Naive thymus-derived CD4-positive, alpha-beta T cell (primary cell): ENCODE data around the gene METAP2. TPM values are rescaled to one million over a fixed set of nuclear protein-coding genes. Genes with fewer than 3 reads are reported as not detected.

Experiments
- ATAC-seq: fragments of 150-1000 bp; cut with Tn5 transposase; 2 replicates; pipeline ENCODE4 v1.10.0; 2021; ENCODE audit warnings: mild to moderate bottlenecking, moderate library complexity
- CTCF ChIA-PET: fragments of 350-600 bp; sonication (Branson Sonifier 250); formaldehyde crosslinking; loops from one replicate; lab custom pipeline; 2021; ENCODE audit warnings: antibody characterized with exemption; lab: Charles Lee
- POLR2A ChIA-PET: fragments of 350-600 bp; sonication (Branson Sonifier 250); formaldehyde crosslinking; loops from one replicate; lab custom pipeline; 2021; ENCODE audit warnings: antibody characterized with exemption, inconsistent platforms; lab: Charles Lee
- DNase-seq, 9 donors: peaks; one replicate each; pipeline versions ENCODE4 v3.0.0 to v3.0.0-alpha.2; 2020 to 2022; ENCODE audit warnings: mixed read lengths in 1 of 9
- H3K27ac ChIP-seq: one replicate; pipeline ENCODE4 v1.7.0; 2013; ENCODE audit warnings: mild to moderate bottlenecking, low read depth, low read length, moderate library complexity
- H3K27me3 ChIP-seq, 2 donors: one replicate each; pipeline ENCODE4 v1.7.0; 2013; ENCODE audit warnings: low read length in 2 of 2, mild to moderate bottlenecking in 2 of 2, moderate library complexity in 2 of 2; ENCODE audit not compliant: control insufficient read depth in 2 of 2, insufficient read depth in 2 of 2
- H3K36me3 ChIP-seq, 3 experiments: 1 replicate in 2 of 3; 2 replicates in 1 of 3; pipeline ENCODE4 v1.7.0; 2013; ENCODE audit warnings: low read length in 3 of 3, mild to moderate bottlenecking in 3 of 3, moderate library complexity in 1 of 3; ENCODE audit not compliant: insufficient read depth in 3 of 3, control insufficient read depth in 2 of 3
- H3K4me1 ChIP-seq, 2 donors: one replicate each; pipeline ENCODE4 v1.7.0; 2013; ENCODE audit warnings: low read length in 2 of 2, mild to moderate bottlenecking in 2 of 2, moderate library complexity in 1 of 2; ENCODE audit not compliant: control insufficient read depth in 2 of 2, insufficient read depth in 2 of 2
- H3K4me3 ChIP-seq: 2 replicates; pipeline ENCODE4 v1.7.0; 2013; ENCODE audit warnings: mild to moderate bottlenecking, low read length
- H3K9me3 ChIP-seq, 3 experiments: 1 replicate in 2 of 3; 2 replicates in 1 of 3; pipeline ENCODE4 v1.7.0; 2013; ENCODE audit warnings: low read length in 3 of 3; ENCODE audit not compliant: control insufficient read depth in 2 of 3
- H3K27ac Mint-ChIP-seq, 9 donors: one replicate each; pipeline ENCODE4 v1.8.0; 2020 to 2022; ENCODE audit warnings: mixed read lengths in 9 of 9, mild to moderate bottlenecking in 8 of 9, moderate library complexity in 5 of 9, inconsistent platforms in 2 of 9
- H3K27me3 Mint-ChIP-seq, 5 donors: one replicate each; pipeline ENCODE4 v1.8.0; 2021 to 2022; ENCODE audit warnings: mixed read lengths in 5 of 5, mild to moderate bottlenecking in 1 of 5
- H3K36me3 Mint-ChIP-seq, 5 donors: one replicate each; pipeline ENCODE4 v1.8.0; 2020 to 2022; ENCODE audit warnings: mixed read lengths in 5 of 5, mild to moderate bottlenecking in 3 of 5, inconsistent platforms in 1 of 5
- H3K4me1 Mint-ChIP-seq, 7 donors: one replicate each; pipeline ENCODE4 v1.8.0; 2020 to 2022; ENCODE audit warnings: mixed read lengths in 7 of 7, mild to moderate bottlenecking in 3 of 7, inconsistent platforms in 1 of 7
- H3K4me3 Mint-ChIP-seq, 10 donors: one replicate each; pipeline ENCODE4 v1.8.0; 2020 to 2022; ENCODE audit warnings: mild to moderate bottlenecking in 10 of 10, mixed read lengths in 10 of 10, moderate library complexity in 6 of 10, inconsistent platforms in 2 of 10
- H3K9me3 Mint-ChIP-seq, 11 donors: one replicate each; pipeline ENCODE4 v1.8.0; 2020 to 2022; ENCODE audit warnings: mixed read lengths in 11 of 11, mild to moderate bottlenecking in 4 of 11, inconsistent platforms in 1 of 11, moderate library complexity in 1 of 11
- intact Hi-C, 2 donors: fragments of 100-400 bp; cut with micrococcal nuclease; formaldehyde crosslinking; loops; one replicate each; pipeline ENCODE4 v1.15.1; 2023
- polyA plus RNA-seq, 2 donors: library from polyadenylated mRNA; unstranded; fragments of 300-500 nt; fragmentation: Illumina TruSeq; gene quantifications; one replicate each; pipeline ENCODE4 v1.2.3, GENCODE V29; 2021
- total RNA-seq, 6 experiments: library from RNA in 5 of 6; stranded (reverse) in 5 of 6; gene quantifications; 1 replicate in 5 of 6; 2 replicates in 1 of 6; pipeline ENCODE4 v1.2.3 and lab custom pipeline; 2021 to 2026

The METAP2 gene
- total and polyA plus RNA-seq, 7 experiments from 2014 or later = 37.8 to 79.9 (median 50.2) TPM

GRCh38 chr12:95533985-95534384 lies 60.0 kb downstream of the METAP2 start:
- Mint-ChIP-seq H3K27me3 (no peaks in the 10 kb centered on the region), H3K27ac (no peak overlapping the region), H3K4me1 (peaks cover 3 to 30% (median 9%) of the 10 kb centered on the region in 7 donors), H3K9me3 (no peaks in the 10 kb centered on the region), H3K36me3 (peaks cover 0 to 23% (median 4%) of the 10 kb centered on the region in 5 donors), H3K4me3 (no peak overlapping the region)
- H3K4me1 ChIP-seq = no peaks in the 10 kb centered on the region
- intact Hi-C loops = loop anchor here (1.0 to 10.0 kb wide), 9 partner anchors 13 to 1402 kb away; no protein-coding TSS in a partner anchor
- POLR2A ChIA-PET = interaction anchor here (0.7 kb wide), 1 partner anchor 23 kb away, joined by 4 read pairs; no protein-coding TSS in a partner anchor
- CTCF ChIA-PET = interaction anchor here (0.6 to 7.1 kb wide), 19 partner anchors 10 to 930 kb away, joined by 3 to 68 read pairs (median 3); no protein-coding TSS in a partner anchor
- peaks cover 0 to 7% (median 0%) of the 10 kb centered on the region in 3 experiments for H3K36me3 ChIP-seq
- H3K27ac ChIP-seq = no peak overlapping the region
- H3K4me3 ChIP-seq = no peak overlapping the region
- ATAC-seq (no peak), DNase-seq (no peak)
- no peaks in the 10 kb centered on the region for H3K27me3 ChIP-seq
- H3K9me3 ChIP-seq = no peaks in the 10 kb centered on the region

- H3K36me3 Mint-ChIP-seq = peaks cover 0 to 13% (median 0%) of the 10 kb centered on the region in 5 donors
- ChIA-PET CTCF (interaction anchor here (7.1 kb wide), 1 partner anchor 422 kb away, joined by 68 read pairs; no protein-coding TSS in a partner anchor), POLR2A (no interaction called here)
- Histone ChIP-seq H3K4me1 (no peaks in the 10 kb centered on the region), H3K9me3 (no peaks in the 10 kb centered on the region), H3K36me3 (peaks cover 0 to 5% (median 0%) of the 10 kb centered on the region in 3 experiments), H3K4me3 (no peak overlapping the region), H3K27ac (no peak overlapping the region), H3K27me3 (no peaks in the 10 kb centered on the region)
- H3K27ac Mint-ChIP-seq = no peak overlapping the region
- H3K4me1 Mint-ChIP-seq = peaks cover 0 to 10% (median 4%) of the 10 kb centered on the region in 7 donors
- DNase-seq (no peak), ATAC-seq (no peak)
- no peaks in the 10 kb centered on the region for H3K27me3 Mint-ChIP-seq
- intact Hi-C loops = loop anchor here (10.0 kb wide), 2 partner anchors 203 to 263 kb away; no protein-coding TSS in a partner anchor
- no peaks in the 10 kb centered on the region for H3K9me3 Mint-ChIP-seq
- H3K4me3 Mint-ChIP-seq = no peak overlapping the region
Measured at GRCh38 chr12:95538006-95538405, 64.1 kb downstream of the METAP2 start.

- POLR2A ChIA-PET = no interaction called here
- H3K27ac ChIP-seq = no peak overlapping the region
- H3K4me1 ChIP-seq = no peaks in the 10 kb centered on the region
- peak overlapping the region in 1 of 9 donors; percentile 63 for H3K27ac Mint-ChIP-seq
- H3K27me3 ChIP-seq = no peaks in the 10 kb centered on the region
- DNase-seq = no peak
- no peak overlapping the region for H3K4me3 ChIP-seq
- intact Hi-C loops = loop anchor here (10.0 kb wide), 2 partner anchors 204 to 264 kb away; no protein-coding TSS in a partner anchor
- CTCF ChIA-PET = interaction anchor here (0.6 to 7.1 kb wide), 2 partner anchors 321 to 422 kb away, joined by 4 to 68 read pairs; no protein-coding TSS in a partner anchor
- peaks cover 0 to 2% (median 0%) of the 10 kb centered on the region in 3 experiments for H3K36me3 ChIP-seq
- no peak overlapping the region for H3K4me3 Mint-ChIP-seq
- no peaks in the 10 kb centered on the region for H3K9me3 ChIP-seq
- no peaks in the 10 kb centered on the region for H3K27me3 Mint-ChIP-seq
- H3K36me3 Mint-ChIP-seq = peaks cover 0 to 6% (median 0%) of the 10 kb centered on the region in 5 donors
- no peaks in the 10 kb centered on the region for H3K9me3 Mint-ChIP-seq
- no peak for ATAC-seq
- peaks cover 0 to 6% (median 4%) of the 10 kb centered on the region in 7 donors for H3K4me1 Mint-ChIP-seq
Measured at GRCh38 chr12:95538656-95539055, 64.7 kb downstream of the METAP2 start.

- POLR2A ChIA-PET = no interaction called here
- intact Hi-C loops = loop anchor here in 1 of 2 donors (10.0 kb wide), 2 partner anchors 557 to 1867 kb away; partner anchors contain the start of gene CRADD
Measured at GRCh38 chr12:95541436-95541835, 67.5 kb downstream of the METAP2 start.

GRCh38 chr12:95543305-95543704 lies 69.4 kb downstream of the METAP2 start:
- H3K4me3 ChIP-seq = no peak overlapping the region
- H3K27me3 Mint-ChIP-seq = peaks cover 0 to 15% (median 0%) of the 10 kb centered on the region in 5 donors
- ATAC-seq (no peak), DNase-seq (no peak)
- no peak overlapping the region for H3K4me3 Mint-ChIP-seq
- H3K4me1 Mint-ChIP-seq = peaks cover 10 to 26% (median 24%) of the 10 kb centered on the region in 7 donors
- intact Hi-C loops = loop anchor here in 1 of 2 donors (10.0 kb wide), 2 partner anchors 559 to 1869 kb away; partner anchors contain the start of gene CRADD
- H3K4me1 ChIP-seq = peaks cover 0 to 6% of the 10 kb centered on the region in 2 donors
- H3K9me3 ChIP-seq = no peaks in the 10 kb centered on the region
- H3K27ac ChIP-seq = no peak overlapping the region
- peaks cover 0 to 2% (median 0%) of the 10 kb centered on the region in 11 donors for H3K9me3 Mint-ChIP-seq
- CTCF ChIA-PET = interaction anchor here (0.6 kb wide), 1 partner anchor 426 kb away, joined by 4 read pairs; no protein-coding TSS in a partner anchor
- peaks cover 0 to 5% (median 0%) of the 10 kb centered on the region in 3 experiments for H3K36me3 ChIP-seq
- no peaks in the 10 kb centered on the region for H3K27me3 ChIP-seq
- no peaks in the 10 kb centered on the region for H3K36me3 Mint-ChIP-seq
- POLR2A ChIA-PET = no interaction called here
- H3K27ac Mint-ChIP-seq = no peak overlapping the region

More at GRCh38 chr12:95541436-95541835, 67.5 kb downstream of the METAP2 start:
- H3K27me3 Mint-ChIP-seq = peaks cover 0 to 1% (median 0%) of the 10 kb centered on the region in 5 donors
- CTCF ChIA-PET = no interaction called here
- H3K4me3 ChIP-seq = no peak overlapping the region
- no peaks in the 10 kb centered on the region for H3K27me3 ChIP-seq
- H3K9me3 Mint-ChIP-seq = no peaks in the 10 kb centered on the region
- no peaks in the 10 kb centered on the region for H3K36me3 ChIP-seq
- ATAC-seq = no peak
- no peak overlapping the region for H3K27ac ChIP-seq
- DNase-seq = no peak
- H3K27ac Mint-ChIP-seq = peak overlapping the region in 1 of 9 donors; percentile 10
- no peak overlapping the region for H3K4me3 Mint-ChIP-seq
- peaks cover under 1 to 11% (median 9%) of the 10 kb centered on the region in 7 donors for H3K4me1 Mint-ChIP-seq
- H3K36me3 Mint-ChIP-seq = no peaks in the 10 kb centered on the region
- no peaks in the 10 kb centered on the region for H3K4me1 ChIP-seq
- H3K9me3 ChIP-seq = no peaks in the 10 kb centered on the region

GRCh38 chr12:95544756-95545155 lies 70.8 kb downstream of the METAP2 start:
- Histone ChIP-seq H3K36me3 (peaks cover 0 to 8% (median 0%) of the 10 kb centered on the region in 3 experiments), H3K9me3 (no peaks in the 10 kb centered on the region), H3K4me3 (no peak overlapping the region), H3K27ac (no peak overlapping the region), H3K27me3 (no peaks in the 10 kb centered on the region), H3K4me1 (peaks cover under 1 to 6% of the 10 kb centered on the region in 2 donors)
- ChIA-PET POLR2A (interaction anchor here (1.3 kb wide), 1 partner anchor 71 kb away, joined by 4 read pairs; the partner anchor contains the start of gene METAP2), CTCF (interaction anchor here (0.6 to 1.3 kb wide), 2 partner anchors 10 to 210 kb away, joined by 4 to 9 read pairs; no protein-coding TSS in a partner anchor)
- peaks cover 0 to 22% (median 7%) of the 10 kb centered on the region in 5 donors for H3K27me3 Mint-ChIP-seq
- ATAC-seq = no peak
- H3K4me1 Mint-ChIP-seq = peaks cover 14 to 35% (median 32%) of the 10 kb centered on the region in 7 donors
- intact Hi-C loops = loop anchor here (5.0 to 10.0 kb wide), 5 partner anchors 542 to 1870 kb away; partner anchors contain the start of genes CRADD (in 1 of the 2), NDUFA12 (in 1 of the 2) and NEDD1 (in 1 of the 2)
- DNase-seq = no peak
- peaks cover 0 to 5% (median 0%) of the 10 kb centered on the region in 5 donors for H3K36me3 Mint-ChIP-seq
- H3K9me3 Mint-ChIP-seq = peaks cover 0 to 6% (median 2%) of the 10 kb centered on the region in 11 donors
- H3K27ac Mint-ChIP-seq = peak overlapping the region in 1 of 9 donors; percentile 34
- no peak overlapping the region for H3K4me3 Mint-ChIP-seq
